RPMI8226 (cell line): ENCODE measurements around the gene XPC.

Experiments
- DNase-seq: peaks from one replicate; pipeline ENCODE4 v3.0.0-alpha.2; 2015

XPC gene

DNA sequence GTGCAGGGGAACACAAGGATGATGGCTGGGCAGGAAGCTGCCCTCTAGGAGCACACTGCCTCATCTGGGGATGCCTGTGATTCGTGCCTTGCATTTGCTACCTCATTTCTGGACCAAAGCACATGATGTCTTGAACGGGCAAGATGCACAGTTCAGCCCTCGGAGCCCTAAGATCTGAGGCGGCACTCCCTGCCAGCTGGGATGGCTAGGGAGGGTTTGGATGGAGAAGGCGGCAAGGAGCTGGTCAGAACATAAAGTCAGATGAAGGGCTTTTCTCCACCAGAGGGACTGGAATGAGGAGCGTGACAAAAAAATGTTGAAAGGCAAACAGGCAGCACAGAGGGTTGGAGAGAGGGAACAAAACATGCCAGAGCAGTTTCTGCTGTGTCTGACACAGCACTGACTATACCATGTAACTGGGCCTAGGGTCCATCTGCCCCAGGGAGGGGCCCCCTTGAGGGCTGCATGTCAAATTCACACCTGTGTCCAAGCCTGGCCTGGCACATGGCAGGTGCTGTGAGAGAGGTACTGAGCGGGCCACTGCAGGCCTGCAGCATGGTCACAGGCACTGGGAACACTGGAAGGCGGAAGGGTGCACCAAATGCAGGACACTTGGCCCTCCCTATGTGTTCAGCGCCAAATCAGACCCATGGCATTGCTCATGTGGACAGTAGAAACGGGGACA lies 31.9 kb downstream of the XPC start:
- no peak for DNase-seq

DNA sequence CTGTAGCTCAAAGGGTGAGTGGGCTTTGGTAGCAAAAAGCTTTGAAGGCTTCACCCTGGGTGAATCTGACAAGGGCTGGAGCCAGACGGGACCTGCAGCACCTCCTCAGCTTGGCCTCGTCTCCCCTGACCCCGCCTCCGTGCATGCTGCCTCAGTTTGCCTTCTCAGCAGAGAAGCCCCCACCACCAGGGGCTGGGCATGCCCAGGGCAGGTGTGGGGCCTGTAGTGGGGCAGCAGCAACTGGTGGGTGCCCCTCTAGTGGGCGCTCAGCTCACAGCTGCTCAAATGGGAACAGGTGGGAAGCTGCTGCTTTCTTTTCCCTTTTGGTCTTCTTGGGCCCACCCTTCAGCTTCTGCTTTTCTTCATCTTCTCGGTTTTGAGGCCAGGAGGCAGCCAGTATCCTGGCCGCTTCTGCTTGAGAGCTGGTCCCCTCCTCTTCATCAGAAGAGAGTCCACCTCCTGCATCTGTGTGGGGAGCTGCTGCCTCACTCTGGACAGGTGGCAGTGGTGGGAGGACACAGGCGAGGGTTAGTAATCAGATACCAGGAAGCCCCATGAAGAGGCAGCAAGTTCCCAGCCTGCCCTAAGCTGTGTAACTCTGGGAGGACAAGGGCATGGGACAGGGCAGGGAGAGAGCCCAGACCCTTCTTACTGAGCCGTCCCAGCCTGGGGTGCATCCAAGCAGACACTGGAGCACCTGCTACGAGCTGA lies 32.6 kb downstream of the XPC start:
- DNase-seq = no peak

DNA sequence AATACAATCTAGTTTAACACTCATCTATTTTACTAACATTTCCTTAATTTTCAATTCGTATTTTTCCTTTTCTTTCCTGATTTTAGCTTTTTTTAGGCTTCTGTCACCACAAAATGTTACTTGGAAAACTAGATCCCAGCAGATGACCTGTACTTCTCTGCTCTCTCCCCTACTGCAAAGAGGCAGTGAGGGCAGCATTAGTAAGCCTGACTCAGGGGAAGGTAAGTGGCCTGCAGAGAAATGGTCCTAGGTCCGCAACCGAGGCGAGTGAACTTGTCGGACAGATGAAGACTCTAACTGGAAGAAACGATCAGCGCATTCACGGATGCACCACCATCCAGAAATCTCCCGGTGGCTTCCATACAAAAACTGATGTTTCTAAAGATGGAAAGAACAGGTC lies 33.2 kb downstream of the XPC start:
- no peak for DNase-seq

DNA sequence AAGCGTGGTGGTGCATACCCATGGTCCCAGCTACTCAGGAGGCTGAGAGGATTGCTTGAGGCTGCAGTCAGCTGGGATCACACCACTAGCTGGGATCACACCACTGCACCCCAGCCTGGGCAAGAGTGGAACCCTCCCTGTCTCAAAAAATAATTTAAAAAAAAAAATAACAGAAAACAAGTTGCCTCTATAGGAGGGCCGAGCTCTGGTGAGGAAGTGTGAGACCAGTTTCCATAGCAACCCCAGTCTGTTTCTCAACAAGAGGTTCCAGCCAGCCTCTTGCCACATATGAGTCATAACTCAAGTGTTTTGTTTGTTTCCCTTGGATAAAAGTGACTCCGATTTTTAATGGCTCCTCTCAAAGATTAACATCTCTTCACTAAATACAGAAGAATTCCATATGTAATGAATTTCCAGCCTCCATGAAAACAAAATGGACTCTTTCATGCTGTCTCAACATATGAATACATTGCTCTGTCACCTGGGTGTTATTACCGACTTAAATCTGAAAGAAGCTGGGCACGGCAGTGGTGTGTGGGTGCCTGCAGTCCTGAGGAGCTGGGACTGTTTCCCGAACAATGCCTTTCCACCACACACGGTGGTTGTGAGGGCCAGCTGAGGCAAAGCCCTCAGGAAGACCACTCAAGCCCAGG lies 33.9 kb downstream of the XPC start:
- DNase-seq = peak; percentile 80

DNA sequence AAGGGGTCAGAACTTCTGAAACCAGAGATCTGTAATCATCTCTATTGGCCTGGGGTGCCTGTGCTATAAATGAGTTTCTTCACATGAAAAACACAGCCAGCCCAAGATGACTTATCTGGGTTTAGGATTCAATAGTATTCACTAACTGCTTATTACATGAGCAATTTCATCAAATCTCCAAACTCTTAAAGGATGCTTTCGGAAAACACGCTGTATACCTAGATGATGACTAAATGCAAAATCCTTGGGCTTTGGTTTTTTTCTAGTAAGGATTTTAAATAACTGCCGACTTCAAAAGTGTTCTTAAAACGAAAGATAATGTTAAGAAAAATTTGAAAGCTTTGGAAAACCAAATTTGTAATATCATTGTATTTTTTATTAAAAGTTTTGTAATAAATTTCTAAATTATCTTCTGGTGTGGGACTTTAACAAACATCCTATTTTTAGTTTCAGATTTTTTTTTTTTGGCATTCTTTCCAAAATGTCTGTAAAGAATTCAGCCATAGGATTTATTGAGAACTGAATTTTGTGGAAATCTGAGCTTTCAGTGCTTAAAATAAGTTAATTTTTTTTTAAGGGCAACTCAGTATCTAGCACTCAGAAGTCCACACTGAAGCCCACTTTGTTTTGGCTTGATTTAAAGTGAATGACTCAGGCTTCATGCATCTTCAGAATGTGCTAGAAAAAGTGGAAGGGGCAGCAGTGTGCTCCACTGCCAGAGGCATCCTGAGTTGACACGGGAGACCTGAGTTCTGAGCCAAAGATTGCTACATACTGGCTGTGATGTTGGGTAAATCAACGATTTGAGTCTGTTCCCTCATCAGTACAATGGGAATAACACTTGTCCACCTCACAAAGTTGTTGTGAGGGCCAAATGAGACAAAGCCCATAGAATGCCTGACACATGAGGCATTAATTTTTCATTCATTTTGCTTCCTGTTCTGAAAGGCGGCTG lies 34.9 kb downstream of the XPC start:
- no peak for DNase-seq

DNA sequence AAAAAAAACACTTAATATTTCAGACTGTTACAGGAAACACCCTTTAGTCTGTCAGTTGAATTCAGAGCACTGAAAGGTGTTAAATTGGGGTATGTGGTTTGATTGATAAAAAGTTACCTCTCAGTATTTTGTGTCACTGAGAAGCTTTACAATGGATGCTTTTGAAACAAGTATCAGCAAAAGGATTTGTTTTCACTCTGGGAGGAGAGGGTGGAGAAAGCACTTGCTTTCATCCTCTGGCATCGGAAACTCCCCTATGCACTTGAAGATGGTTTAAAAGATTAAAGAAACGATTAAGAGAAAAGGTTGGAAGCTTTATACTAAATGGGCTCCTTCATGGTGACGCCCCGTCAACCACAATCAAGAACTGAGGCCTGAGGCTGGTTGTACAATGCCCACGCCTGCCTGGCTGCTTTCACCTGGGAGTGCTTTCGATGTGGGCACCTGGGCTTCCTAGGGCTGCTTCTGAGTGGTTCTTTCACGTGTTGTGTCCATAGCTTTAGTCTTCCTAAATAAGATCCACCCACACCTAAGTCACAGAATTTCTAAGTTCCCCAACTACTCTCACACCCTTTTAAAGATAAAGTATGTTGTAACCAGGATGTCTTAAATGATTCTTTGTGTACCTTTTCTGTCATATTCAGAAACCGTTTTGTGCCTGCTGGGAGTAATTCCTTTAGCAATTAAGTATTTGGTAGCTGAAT lies 35.7 kb downstream of the XPC start:
- DNase-seq = no peak

DNA sequence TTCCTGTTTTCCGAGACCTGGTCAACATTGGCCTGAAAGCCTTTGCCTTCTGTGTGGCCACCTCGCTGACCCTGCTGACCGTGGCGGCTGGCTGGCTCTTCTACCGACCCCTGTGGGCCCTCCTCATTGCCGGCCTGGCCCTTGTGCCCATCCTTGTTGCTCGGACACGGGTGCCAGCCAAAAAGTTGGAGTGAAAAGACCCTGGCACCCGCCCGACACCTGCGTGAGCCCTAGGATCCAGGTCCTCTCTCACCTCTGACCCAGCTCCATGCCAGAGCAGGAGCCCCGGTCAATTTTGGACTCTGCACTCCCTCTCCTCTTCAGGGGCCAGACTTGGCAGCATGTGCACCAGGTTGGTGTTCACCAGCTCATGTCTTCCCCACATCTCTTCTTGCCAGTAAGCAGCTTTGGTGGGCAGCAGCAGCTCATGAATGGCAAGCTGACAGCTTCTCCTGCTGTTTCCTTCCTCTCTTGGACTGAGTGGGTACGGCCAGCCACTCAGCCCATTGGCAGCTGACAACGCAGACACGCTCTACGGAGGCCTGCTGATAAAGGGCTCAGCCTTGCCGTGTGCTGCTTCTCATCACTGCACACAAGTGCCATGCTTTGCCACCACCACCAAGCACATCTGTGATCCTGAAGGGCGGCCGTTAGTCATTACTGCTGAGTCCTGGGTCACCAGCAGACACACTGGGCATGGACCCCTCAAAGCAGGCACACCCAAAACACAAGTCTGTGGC lies 36.6 kb downstream of the XPC start:
- no peak for DNase-seq

DNA sequence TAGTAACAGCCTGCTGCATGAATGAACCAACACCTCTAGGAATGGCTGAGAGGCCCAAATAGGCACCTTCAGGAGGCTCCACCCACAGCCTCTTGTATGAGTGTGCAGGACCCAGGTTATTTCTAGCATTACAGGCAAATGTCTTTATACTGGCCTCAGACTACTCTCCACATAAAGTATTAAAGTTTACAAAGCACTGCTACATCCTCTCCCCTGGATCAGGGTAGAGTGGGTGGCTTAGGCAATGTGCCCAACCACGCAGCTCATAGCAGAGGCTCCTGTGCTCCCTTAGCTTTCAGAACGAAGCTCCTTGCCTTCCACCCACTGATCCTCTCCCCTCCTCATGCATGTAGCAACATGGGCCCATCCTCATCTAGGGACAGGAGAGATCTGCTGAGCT lies 37.3 kb downstream of the XPC start:
- no peak for DNase-seq

DNA sequence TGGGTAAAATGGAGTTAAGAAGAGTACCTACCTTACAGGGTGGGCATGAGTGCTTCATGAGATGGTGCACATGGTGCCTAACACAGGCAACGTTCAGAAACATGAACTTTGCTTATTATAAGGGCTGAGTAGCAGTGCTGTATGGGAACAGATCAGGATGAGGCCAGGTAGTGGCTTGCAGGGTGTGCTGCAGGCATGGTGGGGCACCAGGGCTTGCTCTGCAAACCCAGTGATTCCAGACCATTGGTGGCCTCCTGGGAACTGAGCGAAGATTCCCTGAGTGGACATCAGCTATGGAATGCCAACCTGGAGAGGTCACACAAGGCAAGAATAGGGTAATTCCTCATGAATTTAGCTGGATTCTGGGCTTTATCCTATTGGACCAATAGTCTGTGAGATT lies 37.7 kb downstream of the XPC start:
- DNase-seq = no peak

DNA sequence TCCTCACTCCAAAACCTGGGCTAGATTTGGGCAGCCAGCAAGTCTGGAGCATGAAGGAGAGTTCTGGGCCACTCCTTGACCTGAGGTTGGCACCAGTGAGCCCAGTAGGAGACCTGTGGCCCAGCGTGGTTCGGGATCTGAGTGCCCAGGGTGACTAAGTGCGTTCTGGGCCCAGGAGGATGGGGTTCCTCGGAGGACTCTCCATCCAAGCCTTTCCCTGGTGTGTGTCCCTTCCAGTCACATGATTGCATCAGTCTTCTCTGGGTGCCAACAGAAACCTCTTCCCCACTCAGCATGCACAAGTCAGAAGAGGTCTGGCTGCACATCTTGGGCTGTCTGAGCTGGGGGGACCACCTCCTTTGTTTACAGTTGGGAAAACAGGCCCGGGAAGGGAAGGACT lies 38.6 kb downstream of the XPC start:
- DNase-seq = no peak

DNA sequence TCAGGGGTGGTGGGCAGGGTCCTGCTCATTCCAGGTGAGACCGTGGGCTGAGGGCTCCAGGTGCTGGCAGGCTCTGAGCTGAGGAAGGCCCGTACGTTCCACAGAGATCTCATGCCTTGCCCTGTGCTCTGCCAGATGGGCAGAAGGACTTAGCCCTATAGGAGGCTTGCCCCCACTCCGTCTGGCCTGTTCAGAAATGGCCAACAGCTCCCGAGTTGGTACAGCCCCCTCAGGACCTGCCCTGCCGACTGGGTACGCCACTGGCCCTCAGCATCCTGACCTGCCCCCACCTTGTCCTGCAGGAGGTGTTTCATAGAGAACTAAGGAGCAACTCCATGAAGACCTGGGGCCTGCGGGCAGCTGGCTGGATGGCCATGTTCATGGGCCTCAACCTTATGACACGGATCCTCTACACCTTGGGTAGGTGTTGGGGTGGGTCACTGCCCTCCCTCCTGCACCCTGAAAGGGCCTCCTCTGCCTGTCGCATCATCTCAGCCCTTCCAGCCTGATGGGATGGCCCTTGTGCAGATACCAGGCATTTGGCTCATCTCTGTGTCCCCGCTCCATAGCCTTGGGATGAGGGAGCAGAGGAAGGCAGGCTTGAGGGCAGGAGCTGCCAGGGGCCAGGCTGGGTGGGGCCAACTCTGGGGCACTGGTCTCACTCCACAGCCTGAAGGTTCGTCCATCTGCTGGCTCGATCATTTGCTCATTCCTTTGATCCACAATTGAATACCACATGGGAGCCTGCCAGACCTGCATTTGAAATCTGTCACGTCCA lies 39.3 kb downstream of the XPC start:
- DNase-seq = no peak

DNA sequence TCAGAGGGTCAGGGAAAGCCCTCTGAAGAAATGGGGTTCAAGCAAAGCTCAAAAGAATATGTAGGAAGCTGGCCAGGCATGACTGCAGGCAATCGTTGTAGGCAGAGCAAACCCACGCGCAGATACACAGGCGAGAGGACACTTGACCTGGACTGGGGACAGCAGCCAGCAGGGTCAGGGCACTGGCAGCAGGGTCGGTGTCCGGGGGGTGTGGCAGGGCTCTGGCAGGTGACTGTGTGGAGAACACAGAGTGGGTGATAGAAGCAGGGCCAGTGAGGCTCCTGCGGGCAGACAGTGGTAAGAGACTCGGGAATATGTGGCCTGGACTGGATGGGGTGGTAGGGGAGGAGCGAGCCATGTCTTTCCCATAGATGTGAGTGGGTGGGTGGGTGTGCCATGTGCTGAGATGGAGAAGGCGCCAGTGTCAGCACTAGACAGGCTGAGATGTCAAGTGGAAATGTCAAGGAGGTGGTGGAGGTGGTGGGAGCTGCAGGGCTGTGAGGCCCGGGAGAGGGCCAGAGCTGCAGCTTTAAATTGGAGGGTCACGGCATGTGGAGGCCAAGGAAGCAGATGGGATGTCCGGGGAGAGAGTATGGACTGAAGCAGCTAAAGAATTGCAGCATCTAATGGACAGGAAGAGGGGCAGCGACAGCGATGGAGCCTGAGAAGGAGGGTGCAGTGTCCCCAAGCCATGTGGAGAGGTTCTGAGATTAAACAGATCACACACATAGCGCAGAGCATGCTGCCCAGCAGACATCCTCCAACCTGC lies 40.1 kb downstream of the XPC start:
- no peak for DNase-seq

DNA sequence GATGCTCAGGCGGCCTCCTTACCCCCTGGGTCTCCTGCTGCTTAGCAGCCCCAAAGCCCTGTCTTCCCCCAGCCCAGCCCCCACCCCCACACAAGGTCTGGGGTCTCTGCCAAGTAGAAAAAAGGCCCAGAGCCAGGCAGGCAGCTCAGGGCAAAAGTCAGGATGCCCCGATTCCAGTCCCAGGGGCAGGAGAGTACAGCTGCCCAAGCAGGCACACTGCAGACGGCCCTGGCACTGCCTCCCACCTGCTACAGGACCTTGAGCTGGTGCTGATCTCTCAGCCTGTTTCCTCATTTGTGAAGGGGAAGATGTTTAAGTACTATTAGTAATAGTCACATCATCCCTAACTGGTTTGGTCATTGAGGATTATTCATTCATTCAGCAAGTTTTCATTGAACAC lies 41.0 kb downstream of the XPC start:
- DNase-seq = no peak

DNA sequence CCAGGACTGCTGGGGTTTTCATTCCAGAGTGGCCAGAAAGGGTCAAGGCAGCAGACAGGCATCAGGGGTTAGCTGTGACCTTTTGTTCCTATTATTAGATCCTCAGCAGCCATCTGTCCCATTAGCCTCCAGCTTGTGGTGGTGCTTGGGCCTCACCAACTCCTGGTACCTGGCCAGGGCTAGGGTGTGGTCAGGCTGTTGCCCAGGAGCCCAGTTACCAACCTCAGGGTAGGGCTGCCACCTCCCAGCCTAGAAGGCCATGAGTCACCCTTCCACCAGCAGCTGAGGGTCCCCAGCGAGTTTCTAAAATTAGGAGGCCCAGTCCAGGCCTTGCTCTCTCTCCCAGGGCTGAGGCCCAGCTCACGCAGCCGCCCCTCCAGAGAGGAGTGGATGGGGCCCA lies 41.4 kb downstream of the XPC start:
- no peak for DNase-seq

DNA sequence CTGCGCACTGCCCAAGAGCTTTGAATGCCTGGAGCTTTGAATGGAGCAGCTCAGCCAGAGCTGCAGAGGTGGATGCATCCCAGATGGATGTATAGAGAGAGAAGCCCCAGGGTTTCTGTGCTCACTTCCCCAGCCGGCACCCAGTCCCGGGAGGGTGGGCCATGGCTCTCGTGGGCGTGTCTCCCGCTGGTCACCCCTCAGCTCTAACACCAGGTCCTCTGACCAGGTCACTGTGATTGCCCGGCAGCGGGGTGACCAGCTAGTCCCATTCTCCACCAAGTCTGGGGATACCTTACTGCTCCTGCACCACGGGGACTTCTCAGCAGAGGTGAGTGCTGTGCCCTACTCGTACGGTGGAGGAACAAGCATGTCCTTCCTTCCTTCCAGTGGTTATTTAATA lies 42.8 kb downstream of the XPC start:
- no peak for DNase-seq

DNA sequence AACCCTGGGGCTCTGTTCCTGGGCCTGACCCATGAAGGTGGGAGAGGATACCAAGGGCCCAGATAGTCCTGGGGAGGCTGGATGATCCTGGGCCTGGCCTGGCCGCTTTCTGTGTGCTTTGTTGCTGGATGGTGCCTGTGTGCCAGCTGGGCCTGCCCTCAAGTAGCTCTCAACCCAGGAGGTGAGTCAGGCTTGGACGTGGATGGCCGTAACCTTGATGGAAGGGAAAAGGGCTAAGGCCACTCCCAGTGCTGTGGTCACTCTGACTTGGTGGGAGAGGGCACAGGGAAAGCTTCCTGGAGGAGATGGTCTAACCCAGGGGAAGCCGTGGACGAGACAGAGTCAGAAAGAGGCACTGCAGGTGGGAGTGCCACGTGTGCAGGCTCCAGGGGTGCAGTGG lies 44.1 kb downstream of the XPC start:
- DNase-seq = no peak

DNA sequence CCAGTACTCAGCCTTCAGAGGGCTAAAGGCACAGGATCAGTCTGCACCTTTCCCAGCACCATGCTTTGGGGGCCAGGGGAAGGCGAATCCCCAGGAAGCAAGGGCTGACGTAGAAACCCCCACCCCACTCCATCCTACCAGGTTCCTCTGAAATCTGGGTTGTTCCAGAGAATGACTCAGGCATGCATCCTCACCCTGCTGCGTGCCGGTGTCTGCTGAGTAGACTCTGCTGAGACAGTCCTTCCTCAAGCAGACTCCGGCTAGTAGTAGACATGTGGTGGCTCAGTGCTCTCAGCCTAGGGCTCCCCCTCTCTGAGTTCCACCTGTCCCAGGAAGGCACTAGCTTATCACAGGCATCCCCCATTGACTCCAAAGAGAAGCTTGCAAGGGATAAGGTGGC lies 44.5 kb downstream of the XPC start:
- DNase-seq = no peak

DNA sequence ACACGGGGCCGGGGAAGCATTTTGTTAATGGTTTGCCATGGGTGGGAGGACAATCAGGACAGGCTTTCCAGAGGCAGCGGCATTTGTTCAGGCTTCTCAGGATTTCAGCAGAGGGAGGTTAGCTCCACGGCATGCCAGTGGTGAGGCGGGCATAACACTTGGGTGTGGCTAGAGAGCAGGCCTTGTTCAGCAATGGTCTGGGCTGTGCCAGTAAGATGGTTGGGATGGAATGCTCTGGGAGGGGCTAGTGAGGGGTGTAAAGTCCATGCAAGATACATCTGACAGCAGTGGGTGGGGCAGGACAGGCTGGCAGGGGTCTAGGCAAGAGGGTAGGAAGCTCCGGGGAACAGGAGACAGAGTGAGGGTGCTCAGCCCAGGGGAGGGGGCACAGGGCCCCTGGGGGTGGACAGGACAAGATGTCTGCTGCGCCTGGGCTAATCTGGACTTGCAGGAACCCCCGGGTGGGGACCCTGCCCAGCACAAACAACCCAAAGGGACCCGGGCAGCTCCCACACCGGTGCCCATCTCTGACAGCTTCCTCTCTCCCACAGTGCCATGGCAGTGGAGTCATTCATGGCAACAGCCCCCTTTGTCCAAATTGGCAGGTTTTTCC lies 45.1 kb downstream of the XPC start:
- no peak for DNase-seq

DNA sequence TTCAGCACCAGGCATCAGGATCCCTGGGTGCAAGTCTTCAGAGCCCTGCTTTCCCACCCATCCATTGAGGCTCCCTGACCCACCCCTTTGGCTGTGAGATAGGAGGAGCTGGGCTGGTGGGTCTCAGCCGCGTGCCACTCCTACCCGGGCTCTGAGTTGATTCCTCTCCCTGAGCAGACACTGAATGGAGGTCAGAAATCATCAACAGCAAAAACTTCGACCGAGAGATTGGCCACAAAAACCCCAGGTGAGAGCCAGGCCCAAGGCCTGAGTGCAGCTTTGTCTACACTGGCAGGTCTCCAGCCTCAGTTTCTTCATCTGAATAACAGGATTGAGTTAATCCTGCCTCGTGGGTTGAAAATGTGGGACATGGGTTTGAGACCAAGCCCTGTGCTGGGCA lies 45.7 kb downstream of the XPC start:
- DNase-seq = no peak

DNA sequence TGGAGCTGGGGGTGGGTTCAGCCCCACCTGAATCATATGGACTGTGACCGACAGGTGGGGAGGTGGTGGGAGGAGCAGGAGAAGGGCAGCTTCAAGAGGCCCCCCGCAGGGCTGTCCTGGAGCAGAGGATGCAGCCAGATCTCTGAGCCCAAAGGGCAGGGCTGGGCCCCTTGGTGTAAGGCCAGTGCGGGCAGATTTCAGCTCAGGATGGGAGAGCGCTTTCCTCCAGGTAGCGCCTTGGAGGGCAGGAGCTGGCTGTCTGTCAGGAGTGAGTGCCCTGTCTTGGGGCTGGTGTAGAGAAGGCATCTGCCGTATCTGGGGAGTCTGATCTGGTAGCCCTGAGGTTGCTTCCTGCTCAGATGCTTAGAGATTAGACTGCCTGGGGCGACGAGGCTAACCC lies 46.3 kb downstream of the XPC start:
- DNase-seq = no peak
